ENCODE data around the gene GHDC. TPM values are rescaled to one million over a fixed set of nuclear protein-coding genes. Genes with fewer than 3 reads are reported as not detected.

GHDC gene
- total and polyA plus RNA-seq, 2 of the 8 experiments (the other 6 are each of a cell fraction or from before 2014, with no cell fraction given), result 7.4 to 8.1 TPM

DNA sequence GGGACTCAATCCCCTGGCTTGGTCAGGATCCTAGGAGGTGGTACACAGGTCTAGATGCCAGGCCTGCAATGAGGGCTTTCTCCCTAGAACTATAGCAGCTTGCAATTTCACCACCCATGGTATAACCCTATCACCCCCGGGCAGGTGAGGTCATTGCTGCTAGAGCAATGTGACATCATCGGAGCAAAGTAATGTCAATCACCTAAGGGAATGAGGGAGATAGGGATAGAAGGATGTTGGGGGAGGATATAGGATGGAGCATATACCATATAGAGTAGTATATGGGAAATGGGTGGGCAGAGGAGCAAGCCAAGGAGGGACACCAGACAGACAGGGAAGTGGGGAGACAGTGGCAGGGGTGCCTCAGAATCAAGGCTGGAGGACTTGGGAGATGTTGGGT is 16.6 kb downstream of the GHDC start:
- H2BK120ac ChIP-seq (replicated peaks; ENCODE audit: low read depth, low read length), result no peak overlapping the region
- H3K56ac ChIP-seq (replicated peaks; ENCODE audit: insufficient read length, low read depth, low read length), result no peak overlapping the region
- peaks cover 0 to 1% of the 10 kb centered on the region in 2 experiments for H4K20me1 ChIP-seq (replicated peaks in 1 of 2; ENCODE audit: control insufficient read depth in 1 of 2, insufficient read depth in 2 of 2, low read length in 2 of 2)
- H2BK12ac ChIP-seq (ENCODE audit: low read depth, low read length), result no peak overlapping the region
- no peak overlapping the region for H3K23ac ChIP-seq (ENCODE audit: insufficient read length)
- 85% methylated on average over 2 of the region's 2 CpGs; no CpG with 5 or more reads in 1 of the 2 experiments for WGBS, 2 experiments (ENCODE audit: extremely low coverage in 1 of 2, insufficient coverage in 1 of 2, insufficient read length in 1 of 2, insufficient replicate concordance in 2 of 2, low coverage in 1 of 2, low lambda C conversion rate in 2 of 2, missing lambda C conversion rate in 1 of 2)
- ChIA-PET CTCF (ENCODE audit: partially characterized antibody) (interaction anchor here (2.0 to 4.9 kb wide), 3 partner anchors 15 to 59 kb away, joined by 7 to 34 read pairs (median 27); partner anchors contain the start of gene KAT2A), POLR2A (ENCODE audit: partially characterized antibody) (interaction anchor here (0.7 kb wide), 1 partner anchor 245 kb away, joined by 3 read pairs; no protein-coding TSS in a partner anchor)
- no peak overlapping the region for H2BK15ac ChIP-seq (ENCODE audit: low read length)
- H3K79me2 ChIP-seq (ENCODE audit: control insufficient read depth in 1 of 2, insufficient read depth in 2 of 2, low read length in 2 of 2), result no peaks in the 10 kb centered on the region
- H2BK20ac ChIP-seq (ENCODE audit: low read length), result no peak overlapping the region
- H3K79me1 ChIP-seq (ENCODE audit: low read depth, low read length), result no peaks in the 10 kb centered on the region
- peaks cover 7 to 28% (median 19%) of the 10 kb centered on the region in 4 experiments for H3K27me3 ChIP-seq (replicated peaks in 1 of 4; ENCODE audit: control insufficient read depth in 3 of 4, extremely low read depth in 1 of 4, insufficient read depth in 3 of 4, low read length in 3 of 4)
- no peak overlapping the region for H3K14ac ChIP-seq (ENCODE audit: insufficient read length)
- no peak overlapping the region for H3K4me2 ChIP-seq (ENCODE audit: insufficient read depth in 1 of 2, low read depth in 2 of 2, low read length in 2 of 2)
- no peak overlapping the region for H3K4me3 ChIP-seq (ENCODE audit: extremely low read depth in 1 of 4, insufficient read depth in 2 of 4, low read depth in 3 of 4, low read length in 4 of 4)
- H2AK5ac ChIP-seq (ENCODE audit: low read depth, low read length), result no peak overlapping the region
- no peak overlapping the region for H3K4ac ChIP-seq (replicated peaks; ENCODE audit: insufficient read length, low read depth, low read length)
- no peak overlapping the region for H3K9ac ChIP-seq (replicated peaks in 1 of 4; ENCODE audit: extremely low read depth in 1 of 4, low read depth in 3 of 4, low read length in 3 of 4)
- H4K5ac ChIP-seq (ENCODE audit: insufficient read length, low read depth, low read length), result no peak overlapping the region
- DNase-seq (ENCODE audit: low read depth in 1 of 2, low spot score in 2 of 2) (no peak), FAIRE-seq (no peak)
- H3K9me3 ChIP-seq (ENCODE audit: insufficient read depth in 2 of 2, low read depth in 1 of 2, low read length in 1 of 2), result no peaks in the 10 kb centered on the region
- no peak overlapping the region for H2AFZ ChIP-seq (ENCODE audit: low read length)
- H3K36me3 ChIP-seq (ENCODE audit: control insufficient read depth in 2 of 4, insufficient read depth in 4 of 4, low read length in 3 of 4), result no peaks in the 10 kb centered on the region
- no peak overlapping the region for H3K18ac ChIP-seq (ENCODE audit: extremely low read depth, low read length)
- no peak overlapping the region for H4K8ac ChIP-seq (ENCODE audit: extremely low read depth, insufficient read depth, low read length)
- H4K91ac ChIP-seq (replicated peaks; ENCODE audit: insufficient read length, low read length), result no peak overlapping the region
- H3K4me1 ChIP-seq (replicated peaks in 1 of 4; ENCODE audit: control insufficient read depth in 3 of 4, insufficient read depth in 4 of 4, low read length in 3 of 4), result peaks cover 0 to 10% (median 5%) of the 10 kb centered on the region in 4 experiments; a peak in 5 of 7 replicates
- H3K23me2 ChIP-seq (ENCODE audit: low read depth, low read length), result peaks cover 9% of the 10 kb centered on the region; the same call in 1 of the 2 replicates
- no peak overlapping the region for H3K27ac ChIP-seq (ENCODE audit: low read depth, low read length)
- H2BK5ac ChIP-seq (ENCODE audit: low read depth, low read length), result no peak overlapping the region
- no peak for TF ChIP-seq POLR2A (IDR thresholded peaks at IDR 0.05; ENCODE audit: control extremely low read depth in 1 of 2, low read depth in 2 of 2, low read length in 2 of 2)
- TF ChIP-seq SIN3A (conservative IDR thresholded peaks at IDR 0.05 in 1 of 2, IDR thresholded peaks at IDR 0.05 in 1 of 2; ENCODE audit: low read depth in 1 of 2, low read length in 2 of 2), result no peak
- TF ChIP-seq EZH2 (IDR thresholded peaks at IDR 0.05; ENCODE audit: low read depth, low read length, severe bottlenecking), result no peak
- no peak for TF ChIP-seq RFX5 (IDR thresholded peaks at IDR 0.05; ENCODE audit: borderline replicate concordance, low read depth, low read length)
- TF ChIP-seq CTBP2 (IDR thresholded peaks at IDR 0.05; ENCODE audit: borderline replicate concordance, insufficient read depth, insufficient read length, low read length), result no peak
- TF ChIP-seq, protein P1, sequence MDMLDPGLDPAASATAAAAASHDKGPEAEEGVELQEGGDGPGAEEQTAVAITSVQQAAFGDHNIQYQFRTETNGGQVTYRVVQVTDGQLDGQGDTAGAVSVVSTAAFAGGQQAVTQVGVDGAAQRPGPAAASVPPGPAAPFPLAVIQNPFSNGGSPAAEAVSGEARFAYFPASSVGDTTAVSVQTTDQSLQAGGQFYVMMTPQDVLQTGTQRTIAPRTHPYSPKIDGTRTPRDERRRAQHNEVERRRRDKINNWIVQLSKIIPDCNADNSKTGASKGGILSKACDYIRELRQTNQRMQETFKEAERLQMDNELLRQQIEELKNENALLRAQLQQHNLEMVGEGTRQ (IDR thresholded peaks at IDR 0.05; ENCODE audit: low read length), result no peak
- TF ChIP-seq RXRA (IDR thresholded peaks at IDR 0.05; ENCODE audit: insufficient read depth, low read depth, low read length), result no peak
- TF ChIP-seq ATF3 (IDR thresholded peaks at IDR 0.05; ENCODE audit: insufficient read depth, low read depth, low read length), result no peak
- TF ChIP-seq SP1 (IDR thresholded peaks at IDR 0.05; ENCODE audit: low read depth, low read length), result no peak
- TF ChIP-seq, protein P2, sequence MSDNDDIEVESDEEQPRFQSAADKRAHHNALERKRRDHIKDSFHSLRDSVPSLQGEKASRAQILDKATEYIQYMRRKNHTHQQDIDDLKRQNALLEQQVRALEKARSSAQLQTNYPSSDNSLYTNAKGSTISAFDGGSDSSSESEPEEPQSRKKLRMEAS (IDR thresholded peaks at IDR 0.05), result no peak
- TF ChIP-seq E2F6 (IDR thresholded peaks at IDR 0.05), result no peak
